Kidney epithelial cell (primary cell): ENCODE data around the gene HNRNPC. TPM values are rescaled to one million over a fixed set of nuclear protein-coding genes. Genes with fewer than 3 reads are reported as not detected.

Source experiments
- total RNA-seq: library from RNA; depleted of rRNA; stranded (reverse); fragments of >200 nt; gene quantifications from 2 replicates; pipeline ENCODE4 v1.2.3, GENCODE V29; 2015

The HNRNPC gene
- total RNA-seq, 1 donor from 2014 or later, result 773 TPM

Other genes starting within 250 kb of the HNRNPC start
- gene NDRG2, start 244.4 kb downstream of the HNRNPC start, total RNA-seq, result 5.2 and 10.5 TPM in 2 replicates
- not detected in 2 replicates for gene TPPP2, start 239.2 kb downstream of the HNRNPC start, total RNA-seq
- gene RNASE13, start 234.6 kb downstream of the HNRNPC start, total RNA-seq, result not detected in 2 replicates
- gene RNASE7, start 227.1 kb downstream of the HNRNPC start, total RNA-seq, result not detected in 2 replicates
- gene RNASE8, start 211.6 kb downstream of the HNRNPC start, total RNA-seq, result not detected in 2 replicates
- gene ARHGEF40, start 199.1 kb downstream of the HNRNPC start, total RNA-seq, result 59.4 and 59.7 TPM in 2 replicates
- 25.5 and 34.5 TPM in 2 replicates for gene ZNF219, start 170.8 kb downstream of the HNRNPC start, total RNA-seq
- not detected in 2 replicates for gene TMEM253, start 168.4 kb downstream of the HNRNPC start, total RNA-seq
- not detected in 2 replicates for gene OR5AU1, start 113.4 kb downstream of the HNRNPC start, total RNA-seq
- gene RPGRIP1, start 10.6 kb upstream of the HNRNPC start, total RNA-seq, result not detected in 2 replicates
- 74.8 and 77.8 TPM in 2 replicates for gene SUPT16H, start 114.6 kb upstream of the HNRNPC start, total RNA-seq
- gene CHD8, start 186.7 kb upstream of the HNRNPC start, total RNA-seq, result 60.6 and 88.7 TPM in 2 replicates
- gene RAB2B, start 207.5 kb upstream of the HNRNPC start, total RNA-seq, result 27.5 and 29.5 TPM in 2 replicates
- 67.4 and 84.5 TPM in 2 replicates for gene TOX4, start 207.8 kb upstream of the HNRNPC start, total RNA-seq
- gene METTL3, start 241.9 kb upstream of the HNRNPC start, total RNA-seq, result 37.7 and 40.4 TPM in 2 replicates